Caco-2 (cell line): ENCODE measurements around the gene TTBK2. TPM values are rescaled to one million over a fixed set of nuclear protein-coding genes. Genes with fewer than 3 reads are reported as not detected.

Source experiments
- BruUV-seq: library from RNA; stranded (reverse); fragments of 400-500 nt; replicated peaks from 2 replicates; lab custom pipeline; 2021; lab: Mats Ljungman, UMichigan
- CTCF ChIA-PET: fragments of 300-600 bp; sonication (Branson Sonifier 250); formaldehyde crosslinking; loops from one replicate; lab custom pipeline; 2022; ENCODE audit warnings: antibody characterized with exemption; lab: Charles Lee
- POLR2A ChIA-PET: fragments of 300-600 bp; sonication (Branson Sonifier 250); formaldehyde crosslinking; loops from one replicate; lab custom pipeline; 2022; ENCODE audit warnings: antibody characterized with exemption; lab: Charles Lee
- DNase-seq, 2 experiments: peaks; one replicate each; pipeline versions ENCODE4 v3.0.0 to v3.0.0-alpha.2; 2020 to 2022
- H3K27me3 ChIP-seq: replicated peaks from 2 replicates; pipeline ENCODE4 v1.6.0; 2011; ENCODE audit warnings: low read length; ENCODE audit not compliant: control insufficient read depth, insufficient read depth
- H3K36me3 ChIP-seq: 2 replicates; pipeline ENCODE4 v1.5.1; 2011; ENCODE audit warnings: low read length; ENCODE audit not compliant: control insufficient read depth, insufficient read depth
- H3K4me1 ChIP-seq: fragments of 250-450 bp; sonication (Bioruptor Pico); 2 replicates; pipeline ENCODE4 v1.5.1; 2020; ENCODE audit warnings: mild to moderate bottlenecking
- H3K4me3 ChIP-seq: 2 replicates; pipeline ENCODE4 v1.5.1; 2011; ENCODE audit warnings: low read depth, mild to moderate bottlenecking, control low read depth, low read length
- H3K9me3 ChIP-seq: fragments of 250-450 bp; sonication (Bioruptor Pico); 2 replicates; pipeline ENCODE4 v1.5.1; 2020; ENCODE audit warnings: mild to moderate bottlenecking, moderate library complexity
- H3K27ac Mint-ChIP-seq: one replicate; pipeline ENCODE4 v1.8.0; 2022; ENCODE audit warnings: mixed read lengths; ENCODE audit not compliant: unreplicated experiment
- H3K27me3 Mint-ChIP-seq: one replicate; pipeline ENCODE4 v1.8.0; 2022; ENCODE audit warnings: mixed read lengths; ENCODE audit not compliant: insufficient read depth, unreplicated experiment
- H3K36me3 Mint-ChIP-seq: one replicate; pipeline ENCODE4 v1.8.0; 2022; ENCODE audit warnings: mild to moderate bottlenecking, mixed read lengths; ENCODE audit not compliant: insufficient read depth, unreplicated experiment
- H3K4me1 Mint-ChIP-seq: one replicate; pipeline ENCODE4 v1.8.0; 2022; ENCODE audit warnings: low read depth, mixed read lengths; ENCODE audit not compliant: unreplicated experiment
- H3K4me3 Mint-ChIP-seq: one replicate; pipeline ENCODE4 v1.8.0; 2022; ENCODE audit warnings: mild to moderate bottlenecking, moderate library complexity, mixed read lengths; ENCODE audit not compliant: unreplicated experiment
- H3K9me3 Mint-ChIP-seq: one replicate; pipeline ENCODE4 v1.8.0; 2022; ENCODE audit warnings: mixed read lengths; ENCODE audit not compliant: unreplicated experiment
- intact Hi-C: fragments of 100-400 bp; cut with micrococcal nuclease; formaldehyde crosslinking; loops from one replicate; pipeline ENCODE4 v1.10.0; 2022; ENCODE audit not compliant: unreplicated experiment
- total RNA-seq: library from RNA; stranded (reverse); gene quantifications from 2 replicates; pipeline ENCODE4 v1.2.3, GENCODE V29; 2022
- TF ChIP-seq, protein P1 (sequence below), 2 experiments: fragments of 200-600 bp in 1 of 2; IDR thresholded peaks; 1 replicate in 1 of 2; 2 replicates in 1 of 2; pipeline versions ENCODE4 v1.5.1 to v1.8.0; 2011 to 2022; ENCODE audit warnings: antibody characterized with exemption in 1 of 2, control low read depth in 1 of 2, inconsistent platforms in 1 of 2, low read depth in 1 of 2, low read length in 1 of 2, mild to moderate bottlenecking in 1 of 2, moderate library complexity in 1 of 2; ENCODE audit not compliant: insufficient read depth in 1 of 2, severe bottlenecking in 1 of 2, unreplicated experiment in 1 of 2

The TTBK2 gene
- total RNA-seq, 1 experiment from 2014 or later = 10.1 TPM

DNA sequence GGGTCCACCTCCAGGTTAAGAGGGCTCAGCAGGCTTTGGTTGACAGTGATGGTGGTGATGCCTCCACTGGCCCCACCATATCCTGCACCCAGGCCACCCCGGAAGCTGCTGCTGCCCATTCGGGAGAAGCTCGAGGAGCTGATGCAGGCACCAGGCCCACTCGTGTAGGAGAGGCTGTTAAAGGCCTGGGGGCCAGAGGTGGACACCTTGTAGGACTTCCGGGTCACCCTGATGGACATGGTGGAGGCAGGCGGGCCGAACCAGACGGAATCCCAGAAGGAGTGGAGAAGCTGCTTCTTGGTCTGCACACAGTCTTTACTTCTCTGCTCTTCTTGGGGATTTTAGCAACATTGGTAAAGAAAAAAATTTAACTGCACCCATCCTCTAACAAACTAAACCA is 118.4 kb downstream of the TTBK2 start:
- ChIA-PET POLR2A (no interaction called here), CTCF (no interaction called here)
- Histone ChIP-seq H3K27me3 (no peaks in the 10 kb centered on the region), H3K36me3 (no peaks in the 10 kb centered on the region), H3K9me3 (no peaks in the 10 kb centered on the region), H3K4me3 (no peak overlapping the region), H3K4me1 (no peaks in the 10 kb centered on the region)
- BruUV-seq = no TSS peak
- H3K4me1 Mint-ChIP-seq = no peaks in the 10 kb centered on the region
- intact Hi-C loops = no loop called here
- H3K27ac Mint-ChIP-seq = no peak overlapping the region
- no peaks in the 10 kb centered on the region for H3K36me3 Mint-ChIP-seq
- TF ChIP-seq, protein P1, sequence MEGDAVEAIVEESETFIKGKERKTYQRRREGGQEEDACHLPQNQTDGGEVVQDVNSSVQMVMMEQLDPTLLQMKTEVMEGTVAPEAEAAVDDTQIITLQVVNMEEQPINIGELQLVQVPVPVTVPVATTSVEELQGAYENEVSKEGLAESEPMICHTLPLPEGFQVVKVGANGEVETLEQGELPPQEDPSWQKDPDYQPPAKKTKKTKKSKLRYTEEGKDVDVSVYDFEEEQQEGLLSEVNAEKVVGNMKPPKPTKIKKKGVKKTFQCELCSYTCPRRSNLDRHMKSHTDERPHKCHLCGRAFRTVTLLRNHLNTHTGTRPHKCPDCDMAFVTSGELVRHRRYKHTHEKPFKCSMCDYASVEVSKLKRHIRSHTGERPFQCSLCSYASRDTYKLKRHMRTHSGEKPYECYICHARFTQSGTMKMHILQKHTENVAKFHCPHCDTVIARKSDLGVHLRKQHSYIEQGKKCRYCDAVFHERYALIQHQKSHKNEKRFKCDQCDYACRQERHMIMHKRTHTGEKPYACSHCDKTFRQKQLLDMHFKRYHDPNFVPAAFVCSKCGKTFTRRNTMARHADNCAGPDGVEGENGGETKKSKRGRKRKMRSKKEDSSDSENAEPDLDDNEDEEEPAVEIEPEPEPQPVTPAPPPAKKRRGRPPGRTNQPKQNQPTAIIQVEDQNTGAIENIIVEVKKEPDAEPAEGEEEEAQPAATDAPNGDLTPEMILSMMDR (IDR thresholded peaks at IDR 0.05; ENCODE audit: insufficient read depth in 1 of 2, low read depth in 1 of 2, low read length in 1 of 2, severe bottlenecking in 1 of 2, unreplicated experiment in 1 of 2) = no peak
- H3K4me3 Mint-ChIP-seq = no peak overlapping the region
- DNase-seq = no peak
- H3K9me3 Mint-ChIP-seq = no peaks in the 10 kb centered on the region
- H3K27me3 Mint-ChIP-seq = no peaks in the 10 kb centered on the region

DNA sequence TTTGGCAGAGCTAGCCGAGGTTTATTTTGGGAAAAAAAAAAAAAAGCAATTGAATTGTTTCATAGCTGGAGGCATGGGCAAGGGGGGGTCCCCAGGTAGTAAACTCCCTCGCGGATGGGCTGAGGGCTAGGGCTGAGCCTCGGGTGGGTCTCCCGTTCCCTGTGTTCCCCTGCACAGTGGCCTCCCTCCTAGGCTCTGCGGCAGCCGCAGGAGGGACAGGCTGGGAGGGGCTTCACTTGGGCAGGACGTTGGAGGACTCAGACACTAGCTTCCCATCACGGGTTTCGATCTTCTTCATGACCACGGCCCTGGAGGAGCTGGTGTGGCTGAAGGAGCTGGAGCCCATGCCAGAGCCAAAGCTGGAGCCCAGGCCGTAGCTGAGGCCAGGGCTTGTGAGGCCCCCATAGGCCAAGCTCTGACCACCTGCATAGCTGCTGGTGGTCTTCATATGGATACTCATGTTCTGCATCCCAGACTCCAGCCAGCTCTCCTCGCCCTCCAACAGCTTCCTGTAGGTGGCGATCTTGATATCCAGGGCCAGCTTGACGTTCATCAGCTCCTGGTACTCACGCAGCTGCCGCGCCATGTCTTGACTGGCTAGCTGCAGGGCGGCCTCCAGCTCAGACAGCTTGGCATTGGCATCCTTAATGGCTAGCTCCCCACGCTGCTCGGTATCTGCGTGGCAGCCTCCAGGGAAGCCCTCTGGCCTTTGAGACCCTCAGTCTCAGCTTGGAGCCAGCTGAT is 119.7 kb downstream of the TTBK2 start:
- Mint-ChIP-seq H3K9me3 (no peaks in the 10 kb centered on the region), H3K4me3 (no peak overlapping the region), H3K36me3 (no peaks in the 10 kb centered on the region), H3K4me1 (no peaks in the 10 kb centered on the region), H3K27me3 (no peaks in the 10 kb centered on the region), H3K27ac (no peak overlapping the region)
- ChIA-PET POLR2A (no interaction called here), CTCF (interaction anchor here (0.5 to 1.2 kb wide), 6 partner anchors 30 to 403 kb away, joined by 3 to 10 read pairs (median 4); partner anchors contain the start of gene STARD9)
- H3K36me3 ChIP-seq = no peaks in the 10 kb centered on the region
- TF ChIP-seq, protein P1 (IDR thresholded peaks at IDR 0.05; ENCODE audit: insufficient read depth in 1 of 2, low read depth in 1 of 2, low read length in 1 of 2, severe bottlenecking in 1 of 2, unreplicated experiment in 1 of 2) = peak in 1 of 2 experiments; percentile 12
- DNase-seq = peak in 1 of 2 experiments; percentile 29
- H3K27me3 ChIP-seq = no peaks in the 10 kb centered on the region
- no peaks in the 10 kb centered on the region for H3K9me3 ChIP-seq
- H3K4me1 ChIP-seq = no peaks in the 10 kb centered on the region
- H3K4me3 ChIP-seq = no peak overlapping the region
- BruUV-seq = no TSS peak
- intact Hi-C loops = loop anchor here (1.0 to 2.0 kb wide), 2 partner anchors 120 to 125 kb away; partner anchors contain the start of gene TTBK2

- Mint-ChIP-seq H3K4me3 (no peak overlapping the region), H3K27me3 (no peaks in the 10 kb centered on the region), H3K27ac (no peak overlapping the region), H3K9me3 (no peaks in the 10 kb centered on the region), H3K4me1 (no peaks in the 10 kb centered on the region), H3K36me3 (no peaks in the 10 kb centered on the region)
- intact Hi-C loops = no loop called here
- no peaks in the 10 kb centered on the region for H3K9me3 ChIP-seq
- TF ChIP-seq, protein P1 (IDR thresholded peaks at IDR 0.05; ENCODE audit: insufficient read depth in 1 of 2, low read depth in 1 of 2, low read length in 1 of 2, severe bottlenecking in 1 of 2, unreplicated experiment in 1 of 2) = no peak
- no peaks in the 10 kb centered on the region for H3K4me1 ChIP-seq
- ChIA-PET POLR2A (no interaction called here), CTCF (interaction anchor here (0.7 kb wide), 1 partner anchor 551 kb away, joined by 5 read pairs; no protein-coding TSS in a partner anchor)
- BruUV-seq = no TSS peak
- H3K4me3 ChIP-seq = no peak overlapping the region
- DNase-seq = no peak
- no peaks in the 10 kb centered on the region for H3K36me3 ChIP-seq
- no peaks in the 10 kb centered on the region for H3K27me3 ChIP-seq
Measured at GRCh38 chr15:42798802-42799201, 121.8 kb downstream of the TTBK2 start.
